ENCODE results near the gene BRMS1L. TPM values are rescaled to one million over a fixed set of nuclear protein-coding genes. Genes with fewer than 3 reads are reported as not detected.

BRMS1L gene
- total and polyA plus RNA-seq, 9 of the 15 experiments (the other 6 are each of a cell fraction or from before 2014, with no cell fraction given), result 1.2 to 4.7 (median 3.3) TPM

GRCh38 chr14:35818346-35819115, 7.6 kb upstream of the BRMS1L start:
- Histone ChIP-seq H3K4me2 (ENCODE audit: insufficient read depth, low read length) (peak overlapping the region; percentile 11; the same call in 1 of the 2 replicates), H3K36me3 (ENCODE audit: control insufficient read depth, insufficient read depth, low read length) (no peaks in the 10 kb centered on the region), H3K9me1 (ENCODE audit: control insufficient read depth, insufficient read depth, low read length) (no peaks in the 10 kb centered on the region), H3K27ac (ENCODE audit: extremely low read depth, low read depth, low read length) (no peak overlapping the region), H3K4me3 (no peak overlapping the region), H3K79me2 (ENCODE audit: control insufficient read depth, insufficient read depth, low read length) (no peaks in the 10 kb centered on the region), H3K9me3 (replicated peaks; ENCODE audit: control insufficient read depth, insufficient read depth, low read depth, low read length) (no peaks in the 10 kb centered on the region), H3K9ac (ENCODE audit: insufficient read depth in 1 of 2, low read depth in 2 of 2, low read length in 2 of 2) (no peak overlapping the region), H3K4me1 (replicated peaks in 1 of 2; ENCODE audit: control insufficient read depth in 2 of 2, insufficient read depth in 2 of 2, low read length in 2 of 2) (peaks cover 0 to 3% of the 10 kb centered on the region in 2 experiments; a peak in 1 of 5 replicates), H4K20me1 (replicated peaks; ENCODE audit: control insufficient read depth, insufficient read depth, low read length) (no peaks in the 10 kb centered on the region), H3K27me3 (ENCODE audit: control insufficient read depth in 2 of 2, insufficient read depth in 2 of 2, low read length in 2 of 2) (no peaks in the 10 kb centered on the region), H2AFZ (ENCODE audit: low read depth, low read length) (peak overlapping the region; percentile 39; the same call in 1 of the 2 replicates)
- peak; percentile 83 for ATAC-seq
- intact Hi-C loops (cut with micrococcal nuclease) (loop anchor here (5.0 to 10.0 kb wide), 2 partner anchors 131 to 394 kb away; no protein-coding TSS in a partner anchor), in situ Hi-C loops (cut with MboI) (loop anchor here (10.0 kb wide), 1 partner anchor 384 kb away; no protein-coding TSS in a partner anchor)
- TF ChIP-seq RAD21 (CRISPR knock-in tag; conservative IDR thresholded peaks at IDR 0.05 in 1 of 2, IDR thresholded peaks at IDR 0.05 in 1 of 2), result peak; percentile 44 to 64
- peak; percentile 46 to 69 (median 56); a peak in 5 of 6 replicates for TF ChIP-seq CTCF (IDR thresholded peaks at IDR 0.05 in 2 of 3, conservative IDR thresholded peaks at IDR 0.05 in 1 of 3; ENCODE audit: insufficient read depth in 2 of 3, low read depth in 1 of 3, low read length in 3 of 3)
- TF ChIP-seq, protein P1, sequence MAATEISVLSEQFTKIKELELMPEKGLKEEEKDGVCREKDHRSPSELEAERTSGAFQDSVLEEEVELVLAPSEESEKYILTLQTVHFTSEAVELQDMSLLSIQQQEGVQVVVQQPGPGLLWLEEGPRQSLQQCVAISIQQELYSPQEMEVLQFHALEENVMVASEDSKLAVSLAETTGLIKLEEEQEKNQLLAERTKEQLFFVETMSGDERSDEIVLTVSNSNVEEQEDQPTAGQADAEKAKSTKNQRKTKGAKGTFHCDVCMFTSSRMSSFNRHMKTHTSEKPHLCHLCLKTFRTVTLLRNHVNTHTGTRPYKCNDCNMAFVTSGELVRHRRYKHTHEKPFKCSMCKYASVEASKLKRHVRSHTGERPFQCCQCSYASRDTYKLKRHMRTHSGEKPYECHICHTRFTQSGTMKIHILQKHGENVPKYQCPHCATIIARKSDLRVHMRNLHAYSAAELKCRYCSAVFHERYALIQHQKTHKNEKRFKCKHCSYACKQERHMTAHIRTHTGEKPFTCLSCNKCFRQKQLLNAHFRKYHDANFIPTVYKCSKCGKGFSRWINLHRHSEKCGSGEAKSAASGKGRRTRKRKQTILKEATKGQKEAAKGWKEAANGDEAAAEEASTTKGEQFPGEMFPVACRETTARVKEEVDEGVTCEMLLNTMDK (IDR thresholded peaks at IDR 0.05; ENCODE audit: borderline replicate concordance, insufficient read depth, low read depth, low read length, poor library complexity, severe bottlenecking), result peak; percentile 15
- TF ChIP-seq ELF2 (CRISPR knock-in tag; IDR thresholded peaks at IDR 0.05), result no peak
- no peak for TF ChIP-seq TAF7 (tag; IDR thresholded peaks at IDR 0.05)
- no peak for TF ChIP-seq TEAD1 (CRISPR knock-in tag; IDR thresholded peaks at IDR 0.05)
- TF ChIP-seq THRB (CRISPR knock-in tag; conservative IDR thresholded peaks at IDR 0.05), result no peak
- TF ChIP-seq, protein P2, sequence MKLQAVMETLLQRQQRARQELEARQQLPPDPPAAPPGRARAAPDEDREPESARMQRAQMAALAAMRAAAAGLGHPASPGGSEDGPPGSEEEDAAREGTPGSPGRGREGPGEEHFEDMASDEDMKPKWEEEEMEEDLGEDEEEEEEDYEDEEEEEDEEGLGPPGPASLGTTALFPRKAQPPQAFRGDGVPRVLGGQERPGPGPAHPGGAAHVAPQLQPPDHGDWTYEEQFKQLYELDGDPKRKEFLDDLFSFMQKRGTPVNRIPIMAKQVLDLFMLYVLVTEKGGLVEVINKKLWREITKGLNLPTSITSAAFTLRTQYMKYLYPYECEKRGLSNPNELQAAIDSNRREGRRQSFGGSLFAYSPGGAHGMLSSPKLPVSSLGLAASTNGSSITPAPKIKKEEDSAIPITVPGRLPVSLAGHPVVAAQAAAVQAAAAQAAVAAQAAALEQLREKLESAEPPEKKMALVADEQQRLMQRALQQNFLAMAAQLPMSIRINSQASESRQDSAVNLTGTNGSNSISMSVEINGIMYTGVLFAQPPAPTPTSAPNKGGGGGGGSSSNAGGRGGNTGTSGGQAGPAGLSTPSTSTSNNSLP (IDR thresholded peaks at IDR 0.05; ENCODE audit: borderline replicate concordance, low read depth, low read length), result peak; percentile 75; the same call in 1 of the 2 replicates
- no peak for TF ChIP-seq SUPT5H (IDR thresholded peaks at IDR 0.05)
- no peak for TF ChIP-seq SMAD1 (IDR thresholded peaks at IDR 0.05; ENCODE audit: low read depth, low read length, partially characterized antibody)
- FAIRE-seq, result peak; percentile 42
- BruUV-seq (replicated peaks), result no TSS peak
- ChIA-PET CTCF (ENCODE audit: low intra/inter-chr PET ratio) (interaction anchor here (1.0 kb wide), 1 partner anchor 678 kb away, joined by 5 read pairs; no protein-coding TSS in a partner anchor), POLR2A (interaction anchor here (0.6 to 1.5 kb wide), 2 partner anchors 17 to 268 kb away, joined by 3 to 4 read pairs; no protein-coding TSS in a partner anchor)
- DNase-seq (ENCODE audit: extremely low read depth in 1 of 4, low spot score in 3 of 4), result peak; percentile 6 to 52 (median 24)
- 16% methylated on average over 12 of the region's 13 CpGs for WGBS (ENCODE audit: insufficient coverage, low coverage, missing lambda C conversion rate)

Measured in K562 (cell line).